Loucy (cell line): ENCODE results near the gene NAT14.
"Not testable (repeated sequence)": the region's sequence is repeated elsewhere in the genome, so short reads cannot be mapped to it uniquely, and the experiment has no call there.

Experiments
- H2AFZ ChIP-seq: fragments of 200-600 bp; sonication (generic); 2 replicates; pipeline ENCODE4 v1.6.0; 2016; ENCODE audit warnings: antibody characterized with exemption, mild to moderate bottlenecking, low read length, moderate library complexity
- H3F3A ChIP-seq: fragments of 200-600 bp; 2 replicates; pipeline ENCODE4 v1.6.0; 2016; ENCODE audit warnings: antibody characterized with exemption, low read depth, mild to moderate bottlenecking
- H3K27me3 ChIP-seq: fragments of 200-600 bp; sonication (generic); 2 replicates; pipeline ENCODE4 v1.6.1; 2014; ENCODE audit warnings: low read length, mild to moderate bottlenecking; ENCODE audit not compliant: insufficient read depth, poor library complexity, severe bottlenecking
- H3K36me3 ChIP-seq: fragments of 200-600 bp; sonication (generic); 2 replicates; pipeline ENCODE4 v1.6.1; 2016; ENCODE audit warnings: low read length; ENCODE audit not compliant: insufficient read depth
- H3K4me1 ChIP-seq: fragments of 200-600 bp; sonication (generic); 2 replicates; pipeline ENCODE4 v1.5.1; 2014; ENCODE audit warnings: low read length, mild to moderate bottlenecking; ENCODE audit not compliant: insufficient read depth, poor library complexity, severe bottlenecking
- H3K4me2 ChIP-seq: fragments of 200-600 bp; sonication (generic); 2 replicates; pipeline ENCODE4 v1.6.0; 2014; ENCODE audit warnings: antibody characterized with exemption, low read length, low read depth, mild to moderate bottlenecking; ENCODE audit not compliant: poor library complexity, severe bottlenecking
- H3K4me3 ChIP-seq: fragments of 200-600 bp; sonication (generic); 2 replicates; pipeline ENCODE4 v1.5.1; 2014; ENCODE audit warnings: low read length, mild to moderate bottlenecking, mixed read lengths; ENCODE audit not compliant: poor library complexity, severe bottlenecking
- H3K79me2 ChIP-seq: fragments of 200-600 bp; sonication (generic); 2 replicates; pipeline ENCODE4 v1.6.1; 2014; ENCODE audit warnings: low read length; ENCODE audit not compliant: insufficient read depth
- H3K9ac ChIP-seq: fragments of 200-600 bp; sonication (generic); 2 replicates; pipeline ENCODE4 v1.6.0; 2014; ENCODE audit warnings: mild to moderate bottlenecking, low read depth, low read length, moderate library complexity; ENCODE audit not compliant: poor library complexity, severe bottlenecking
- H3K9me2 ChIP-seq: fragments of 200-600 bp; sonication (generic); replicated peaks from 2 replicates; pipeline ENCODE4 v1.6.1; 2016; ENCODE audit warnings: low read depth, low read length, mixed read lengths
- H3K9me3 ChIP-seq: fragments of 200-600 bp; sonication (generic); 2 replicates; pipeline ENCODE4 v1.6.1; 2014; ENCODE audit warnings: mild to moderate bottlenecking, antibody characterized with exemption, low read length, low read depth; ENCODE audit not compliant: insufficient read depth
- H4K20me1 ChIP-seq: fragments of 200-600 bp; sonication (generic); 2 replicates; pipeline ENCODE4 v1.6.0; 2014; ENCODE audit warnings: antibody characterized with exemption, low read length, mild to moderate bottlenecking; ENCODE audit not compliant: insufficient read depth, poor library complexity, severe bottlenecking
- CTCF ChIP-seq: fragments of 200-600 bp; sonication (generic); conservative IDR thresholded peaks from 2 replicates; pipeline ENCODE4 v1.5.1; 2014; ENCODE audit warnings: mild to moderate bottlenecking, antibody characterized with exemption, low read length
- EZH2phosphoT487 ChIP-seq: fragments of 200-600 bp; IDR thresholded peaks from 2 replicates; pipeline ENCODE4 v1.6.1; 2018; ENCODE audit warnings: antibody characterized with exemption, mild to moderate bottlenecking, moderate library complexity, borderline replicate concordance

NAT14 gene

GRCh38 chr19:55495646-55496349 is 10.8 kb downstream of the NAT14 start:
- Histone ChIP-seq H3K9me3 (no peaks in the 10 kb centered on the region), H3K9ac (no peak overlapping the region), H3K36me3 (no peaks in the 10 kb centered on the region), H3K79me2 (peaks cover under 1% of the 10 kb centered on the region; the same call in 1 of the 2 replicates), H2AFZ (no peak overlapping the region), H3F3A (no peaks in the 10 kb centered on the region), H3K4me2 (no peak overlapping the region), H4K20me1 (no peaks in the 10 kb centered on the region), H3K9me2 (no peaks in the 10 kb centered on the region), H3K27me3 (no peaks in the 10 kb centered on the region), H3K4me3 (no peak overlapping the region), H3K4me1 (peaks cover 4% of the 10 kb centered on the region)
- TF ChIP-seq EZH2phosphoT487 (no peak), CTCF (no peak)

GRCh38 chr19:55496820-55497219 is 11.8 kb downstream of the NAT14 start:
- H2AFZ ChIP-seq, H3K4me3 ChIP-seq, H3K9me2 ChIP-seq, H3K4me2 ChIP-seq, H3K27me3 ChIP-seq, H3K9me3 ChIP-seq, H4K20me1 ChIP-seq, H3K36me3 ChIP-seq, H3K9ac ChIP-seq, H3F3A ChIP-seq: not testable (repeated sequence)
- H3K4me1 ChIP-seq, result peaks cover 13% of the 10 kb centered on the region
- H3K79me2 ChIP-seq, result peaks cover 11% of the 10 kb centered on the region; the same call in 1 of the 2 replicates

- H3K9me3 ChIP-seq, result no peaks in the 10 kb centered on the region
- H3K9ac ChIP-seq, result no peak overlapping the region
- TF ChIP-seq EZH2phosphoT487 (no peak), CTCF (no peak)
- peaks cover 19% of the 10 kb centered on the region; the same call in 1 of the 2 replicates for H3K79me2 ChIP-seq
- peaks cover 18% of the 10 kb centered on the region for H3K4me1 ChIP-seq
- H3F3A ChIP-seq, result no peaks in the 10 kb centered on the region
- H3K9me2 ChIP-seq, result no peaks in the 10 kb centered on the region
- no peak overlapping the region for H3K4me2 ChIP-seq
- no peak overlapping the region for H3K4me3 ChIP-seq
- no peak overlapping the region for H2AFZ ChIP-seq
- H3K36me3 ChIP-seq, result no peaks in the 10 kb centered on the region
- H4K20me1 ChIP-seq, result no peaks in the 10 kb centered on the region
- H3K27me3 ChIP-seq, result no peaks in the 10 kb centered on the region
These were observed 12.8 kb downstream of the NAT14 start for GRCh38 chr19:55497763-55498162.

- H3K36me3 ChIP-seq, result no peaks in the 10 kb centered on the region
- H4K20me1 ChIP-seq, result no peaks in the 10 kb centered on the region
- no peaks in the 10 kb centered on the region for H3K9me3 ChIP-seq
- no peaks in the 10 kb centered on the region for H3F3A ChIP-seq
- H3K4me3 ChIP-seq, result no peak overlapping the region
- no peak for TF ChIP-seq CTCF
- no peak for TF ChIP-seq EZH2phosphoT487
- no peaks in the 10 kb centered on the region for H3K9me2 ChIP-seq
- H3K27me3 ChIP-seq, result no peaks in the 10 kb centered on the region
- H3K79me2 ChIP-seq, result peaks cover 24% of the 10 kb centered on the region
- H3K9ac ChIP-seq, result no peak overlapping the region
- H2AFZ ChIP-seq, result no peak overlapping the region
- peaks cover 22% of the 10 kb centered on the region for H3K4me1 ChIP-seq
- H3K4me2 ChIP-seq, result no peak overlapping the region
These were observed 13.4 kb downstream of the NAT14 start for GRCh38 chr19:55498246-55498840.
